Left forelimb (tissue), 1 donor: ENCODE results near the gene ECI1.
A peak's percentile ranks its signal among the peaks of the same experiment; 100 is the strongest.

Source experiments
- DNase-seq: peaks from one replicate; pipeline ENCODE4 v3.0.0-alpha.2; 2018; ENCODE audit warnings: low spot score

ECI1 gene

GRCh38 chr16:2233046-2233775 lies 18.2 kb downstream of the ECI1 start:
- no peak for DNase-seq

DNA sequence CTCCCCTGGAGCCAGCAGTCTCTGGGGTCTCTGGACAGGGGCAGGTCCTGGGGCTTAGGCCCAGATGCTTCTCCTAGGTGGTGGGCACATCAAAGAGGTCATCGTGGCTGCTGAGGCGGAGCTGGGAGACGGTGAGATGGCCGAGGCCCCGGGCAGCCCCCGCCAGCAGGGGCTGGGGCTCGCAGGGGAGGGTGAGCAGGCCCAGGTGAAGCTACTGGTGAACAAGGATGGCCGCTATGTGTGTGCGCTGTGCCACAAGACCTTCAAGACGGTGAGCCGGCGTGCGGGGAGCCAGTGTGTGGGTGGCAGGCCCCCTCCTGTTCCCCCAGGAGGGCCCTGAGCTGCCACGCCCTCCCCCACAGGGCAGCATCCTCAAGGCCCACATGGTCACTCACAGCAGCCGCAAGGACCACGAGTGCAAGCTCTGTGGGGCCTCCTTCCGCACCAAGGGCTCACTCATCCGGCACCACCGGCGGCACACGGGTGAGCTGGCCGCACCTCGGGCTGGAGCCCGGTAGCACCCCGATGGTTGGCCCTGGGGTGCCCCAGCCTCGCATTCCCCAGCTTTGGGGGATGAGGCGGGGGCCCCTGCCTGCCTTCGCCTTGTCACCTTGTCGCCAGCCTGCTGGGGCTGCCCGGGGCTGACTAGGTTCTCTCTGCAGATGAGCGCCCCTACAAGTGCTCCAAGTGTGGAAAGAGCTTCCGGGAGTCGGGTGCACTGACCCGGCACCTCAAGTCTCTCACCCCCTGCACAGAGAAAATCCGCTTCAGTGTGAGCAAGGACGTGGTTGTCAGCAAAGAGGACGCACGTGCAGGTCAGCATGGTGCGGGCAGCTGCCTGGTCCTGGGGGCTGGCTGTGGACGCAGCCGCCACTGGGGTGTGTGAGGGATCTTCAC lies 19.0 kb downstream of the ECI1 start:
- no peak for DNase-seq

- DNase-seq, result no peak
Measured at GRCh38 chr16:2231016-2231931, 20.1 kb downstream of the ECI1 start.

DNA sequence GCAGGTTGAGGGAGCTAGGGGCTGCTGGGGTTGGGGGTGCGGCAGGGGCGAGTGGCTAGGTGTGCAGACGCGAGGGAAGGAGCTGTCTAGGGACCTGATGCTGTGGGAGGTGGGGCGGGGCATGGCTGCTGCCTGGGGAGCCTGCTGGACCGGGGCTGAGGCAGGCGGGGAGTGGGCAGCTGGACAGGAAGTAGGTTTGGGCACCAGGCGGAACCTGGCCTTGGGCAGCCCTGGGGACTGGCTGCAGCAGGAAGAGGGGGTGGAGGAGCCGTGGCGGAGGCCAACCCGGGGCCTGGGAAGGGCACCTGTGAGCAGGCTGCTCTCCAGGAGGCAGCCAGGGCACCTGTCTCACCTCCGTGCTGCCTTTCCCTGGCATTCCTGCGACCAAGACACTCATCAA lies 21.0 kb downstream of the ECI1 start:
- no peak for DNase-seq

- no peak for DNase-seq
Measured at GRCh38 chr16:2229632-2230250, 21.6 kb downstream of the ECI1 start.

DNA sequence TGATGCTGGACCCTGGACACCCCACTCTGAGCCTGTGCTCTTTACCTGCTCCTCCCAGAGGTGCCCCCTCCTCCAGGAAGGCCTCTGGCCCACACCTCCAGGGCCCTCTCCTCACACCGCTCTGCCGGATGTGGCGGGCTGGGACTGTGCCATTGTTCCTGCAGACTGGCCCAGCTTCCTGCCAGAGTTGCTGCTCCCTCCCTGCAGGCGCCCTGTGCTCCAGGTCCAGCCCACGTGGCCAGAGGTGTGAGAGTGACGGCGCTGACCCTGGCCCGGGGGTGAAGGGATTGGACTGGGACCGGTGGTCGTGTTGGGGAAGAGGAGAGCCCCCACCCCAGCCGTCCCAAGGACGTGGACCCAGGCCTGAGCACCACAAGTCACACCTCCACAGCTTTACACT lies 22.3 kb downstream of the ECI1 start:
- DNase-seq, result no peak

DNA sequence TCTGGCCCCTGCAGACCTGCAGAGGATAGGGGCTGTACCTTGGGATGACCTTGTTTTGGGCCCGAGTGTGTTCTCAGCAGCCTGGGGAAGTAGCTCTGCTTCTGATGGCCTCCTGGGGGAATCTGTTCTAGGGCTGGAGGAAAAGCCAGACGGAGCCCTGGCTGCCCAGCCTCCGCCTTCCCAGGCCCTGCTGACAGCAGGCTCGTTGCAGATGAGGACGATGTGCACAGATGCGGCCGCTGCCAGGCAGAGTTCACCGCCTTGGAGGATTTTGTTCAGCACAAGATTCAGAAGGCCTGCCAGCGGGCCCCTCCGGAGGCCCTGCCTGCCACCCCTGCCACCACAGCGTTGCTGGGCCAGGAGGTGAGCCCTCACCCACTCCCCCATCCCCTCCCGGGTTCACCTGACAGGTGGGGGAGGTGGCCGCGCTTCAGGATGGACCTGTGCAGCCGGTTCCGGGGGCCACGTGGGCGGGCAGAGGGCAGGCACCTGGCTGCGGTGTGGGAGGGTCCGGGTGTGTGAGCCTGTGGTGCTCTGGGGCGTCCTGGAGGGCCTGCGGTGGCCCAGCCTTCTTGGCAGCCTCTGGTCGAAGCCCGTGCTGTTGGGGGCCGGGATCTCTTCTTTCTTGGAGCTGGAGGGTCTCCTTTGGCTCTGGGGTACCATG lies 23.1 kb downstream of the ECI1 start:
- DNase-seq, result no peak

DNA sequence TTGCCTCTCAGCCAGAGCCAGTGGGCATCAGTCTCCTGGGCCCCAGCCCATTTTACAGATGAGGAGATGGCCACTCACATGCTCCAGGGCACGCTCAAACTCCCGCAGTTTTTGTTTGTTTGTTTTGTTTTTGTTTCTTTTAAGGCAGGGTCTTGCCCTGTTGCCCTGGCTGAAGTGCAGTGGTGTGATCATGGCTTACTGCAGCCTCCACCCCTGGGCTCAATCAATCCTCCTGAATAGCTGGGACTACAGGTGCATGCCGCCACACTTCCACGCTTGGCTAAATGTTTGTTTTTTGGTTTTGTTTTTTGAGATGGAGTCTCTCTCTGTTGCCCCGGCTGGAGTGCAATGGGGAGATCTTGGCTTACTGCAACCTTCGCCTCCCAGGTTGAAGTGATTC lies 24.5 kb downstream of the ECI1 start:
- no peak for DNase-seq

DNA sequence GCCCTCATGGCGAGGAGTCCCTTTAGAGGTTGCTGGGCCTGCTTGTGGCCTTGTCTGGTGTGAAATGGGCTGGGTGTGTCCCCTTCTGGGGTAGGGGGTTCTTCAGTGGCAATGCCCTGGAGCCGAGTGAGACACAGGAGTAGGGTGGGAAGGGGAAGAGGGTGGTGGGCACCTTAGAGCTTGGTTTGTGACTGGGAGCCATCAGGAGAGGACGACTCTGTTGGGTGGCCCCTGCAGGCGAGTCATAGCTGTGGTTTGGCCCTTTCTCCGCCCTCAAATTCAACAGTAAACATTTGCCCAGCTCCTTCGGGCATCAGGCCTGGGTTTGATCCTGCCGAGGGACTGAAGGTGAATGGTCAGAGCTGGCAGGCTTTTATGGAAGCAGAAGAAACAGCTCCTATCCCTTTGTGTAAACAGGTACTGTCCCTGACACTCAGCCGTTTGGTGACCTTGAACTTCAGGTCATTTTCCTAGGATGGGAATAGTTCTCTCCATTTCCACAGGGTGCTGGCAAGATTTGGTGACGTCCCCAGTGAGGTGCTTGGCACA lies 25.1 kb downstream of the ECI1 start:
- no peak for DNase-seq

- DNase-seq, result no peak
Measured at GRCh38 chr16:2223942-2224486, 27.4 kb downstream of the ECI1 start.

GRCh38 chr16:2223221-2223941 lies 28.0 kb downstream of the ECI1 start, which contains the start of gene E4F1:
TSS of gene E4F1 (plus strand) at chr16:2223591. CDS start at chr16:2223614, 23 bp downstream.
- peak; percentile 97 for DNase-seq

DNA sequence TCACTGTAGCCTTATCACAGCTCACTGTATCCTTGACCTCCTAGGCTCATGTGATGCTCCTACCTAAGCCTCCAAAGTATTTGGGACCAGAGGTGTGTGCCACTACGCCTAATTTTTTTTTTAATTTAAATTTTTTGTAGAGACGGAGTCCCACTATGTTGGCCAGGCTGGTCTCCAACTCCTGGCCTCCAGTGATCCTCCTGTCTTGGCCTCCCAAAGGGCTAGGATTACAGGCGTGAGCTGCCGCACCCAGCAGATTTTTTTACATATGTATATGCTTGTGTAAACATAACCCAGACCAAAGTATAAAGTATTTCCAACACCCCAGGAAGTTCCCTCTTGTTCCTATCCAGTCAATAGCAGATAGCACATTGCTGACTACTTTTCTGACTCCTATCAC lies 35.1 kb downstream of the ECI1 start:
- DNase-seq, result no peak

DNA sequence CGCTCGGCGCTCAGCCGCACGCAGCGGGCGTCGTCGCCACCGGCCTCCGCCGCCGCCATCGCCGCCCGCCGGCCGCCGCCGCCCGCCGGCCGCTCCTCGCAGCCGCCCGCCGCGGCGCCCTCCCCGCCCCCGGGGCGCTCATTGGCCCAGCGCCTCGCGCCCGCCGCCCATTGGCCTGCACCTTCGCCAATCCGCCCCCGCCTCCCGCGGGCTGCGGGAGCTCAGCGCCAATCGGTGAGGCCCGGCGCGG lies 36.7 kb downstream of the ECI1 start, which contains the start of gene PGP:
PGP (minus strand) TSS at position 122 of the 250 bp plus-strand sequence; CDS start at position 59, 63 bp downstream.
- DNase-seq, result no peak

DNA sequence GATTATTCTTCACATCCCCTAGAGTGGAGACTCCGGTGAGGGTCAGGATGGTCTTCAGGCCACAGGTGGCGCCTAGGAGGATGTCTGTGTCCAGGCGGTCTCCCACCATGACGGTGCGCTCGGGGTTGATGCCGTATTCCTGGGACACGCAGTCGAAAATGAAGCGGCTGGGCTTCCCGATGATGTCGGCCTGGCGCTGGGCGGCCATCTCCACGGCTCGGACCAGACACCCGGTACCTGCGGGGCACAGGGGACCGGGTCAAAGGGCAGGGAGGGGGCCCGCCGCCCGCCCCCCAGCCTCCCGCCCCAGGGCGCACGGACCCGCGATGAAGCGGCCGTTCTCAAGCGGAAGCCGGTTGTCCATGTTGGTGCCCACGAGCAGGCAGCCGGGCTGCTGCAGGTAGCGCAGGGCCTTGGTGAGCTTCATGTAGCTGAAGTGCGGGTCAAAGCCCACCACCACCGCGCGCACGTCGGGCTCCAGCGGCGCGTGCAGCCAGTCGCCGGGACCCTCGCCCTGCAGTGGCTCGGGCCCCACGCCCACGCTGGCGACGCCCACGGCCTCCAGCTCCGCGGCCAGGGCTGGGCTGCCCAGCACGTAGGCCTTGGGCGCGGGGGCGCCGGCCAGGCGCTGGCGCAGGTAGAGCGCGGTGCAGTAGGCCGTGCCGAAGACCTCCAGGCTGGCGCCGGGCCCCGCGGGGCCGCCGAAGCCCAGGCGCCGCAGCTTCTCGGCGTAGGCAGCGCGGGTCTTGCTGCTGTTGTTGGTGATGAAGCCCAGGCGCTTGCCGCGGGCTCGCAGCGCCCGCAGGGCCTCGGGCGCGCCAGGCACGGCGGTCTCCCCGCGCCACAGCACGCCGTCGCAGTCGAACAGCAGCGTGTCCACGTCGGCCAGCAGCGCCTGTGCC lies 37.3 kb downstream of the ECI1 start:
- no peak for DNase-seq

DNA sequence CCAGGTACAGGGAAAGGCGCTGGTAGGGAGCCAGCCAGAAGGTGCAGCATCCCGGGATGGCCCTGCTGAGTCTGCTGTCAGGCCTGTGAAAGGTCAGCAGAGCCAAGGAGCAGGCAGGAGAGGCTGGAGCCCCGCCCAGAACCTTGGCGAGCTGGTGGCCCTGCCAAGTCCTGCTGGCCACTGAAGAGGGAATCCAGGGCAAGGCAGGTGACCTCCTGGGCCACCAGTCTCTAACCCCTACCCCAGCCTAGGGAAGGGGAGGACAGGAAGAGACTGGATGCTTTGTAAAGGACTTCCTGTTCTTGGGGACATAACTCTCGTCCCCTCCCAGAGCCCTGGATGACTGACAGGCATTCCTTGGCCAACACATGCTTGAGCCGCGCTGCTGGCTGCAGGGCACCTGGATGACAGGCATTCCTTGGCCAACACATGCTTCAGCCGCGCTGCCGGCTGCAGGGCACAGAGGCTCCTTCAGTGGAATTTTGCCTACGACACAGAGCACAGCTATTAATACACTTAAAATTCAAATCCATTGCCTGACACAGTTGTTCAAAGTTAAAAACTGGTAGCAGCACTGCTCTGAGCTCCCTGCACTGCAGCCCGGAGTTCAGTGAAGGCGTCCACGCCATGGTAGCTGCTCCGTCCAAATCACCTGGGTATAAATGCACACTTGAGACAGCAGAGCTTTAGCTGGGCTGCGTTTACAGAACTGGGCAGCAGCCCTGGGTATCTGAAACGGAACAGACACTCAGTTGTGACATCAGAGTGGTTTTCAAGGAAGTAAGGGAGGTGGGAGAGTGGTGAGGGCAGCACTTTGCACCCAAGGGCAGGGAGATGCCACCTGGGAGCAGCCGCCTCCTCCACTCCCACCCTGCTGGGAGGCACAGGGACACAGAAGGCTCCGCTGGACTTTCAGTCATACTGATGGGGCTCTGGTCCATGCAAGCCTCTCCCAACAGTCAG lies 38.7 kb downstream of the ECI1 start:
- no peak for DNase-seq

DNA sequence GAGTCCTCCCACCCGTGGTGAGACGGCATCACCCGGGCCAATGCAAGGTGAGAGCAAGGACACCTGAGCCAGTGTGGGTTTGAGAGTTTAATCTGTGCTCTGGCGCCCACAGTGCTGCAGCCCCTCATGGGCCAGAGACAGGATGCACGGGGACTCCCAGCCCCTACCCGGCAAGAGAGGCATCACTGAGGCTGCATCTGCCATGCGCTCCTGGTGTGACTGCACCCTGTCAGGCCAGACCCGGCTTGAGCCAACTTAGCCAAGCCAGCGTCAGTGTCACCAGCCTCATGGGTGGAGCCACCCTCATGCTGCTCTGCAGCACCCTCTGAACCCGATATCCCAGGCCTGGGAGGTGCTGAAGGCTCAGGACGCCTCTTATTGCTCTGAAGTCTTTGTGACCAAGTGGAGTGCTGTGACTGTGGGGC lies 39.5 kb downstream of the ECI1 start:
- no peak for DNase-seq
